ENCODE data around the gene WRAP53.
A peak's percentile ranks its signal among the peaks of the same experiment; 100 is the strongest.

The WRAP53 gene

GRCh38 chr17:7687072-7687907 is 987 bp upstream of the WRAP53 start, which contains the start of gene TP53:
TP53 (minus strand) TSS chr17:7687490; CDS start chr17:7676594, 10,896 bp downstream.
- Histone ChIP-seq H3K36me3 (replicated peaks; ENCODE audit: insufficient read depth, low read length) (no peaks in the 10 kb centered on the region; the same call in 1 of the 2 replicates), H3K27me3 (replicated peaks; ENCODE audit: insufficient read depth, low read length) (no peaks in the 10 kb centered on the region), H3K4me2 (ENCODE audit: low read depth, low read length) (peak within 1 kb of the TSS; percentile 87), H3K27ac (ENCODE audit: low read length) (peak within 1 kb of the TSS; percentile 88), H3K79me2 (ENCODE audit: low read length) (peaks cover 58% of the 10 kb centered on the region), H3K4me1 (ENCODE audit: low read length) (no peaks in the 10 kb centered on the region; the same call in 1 of the 2 replicates), H3K9ac (ENCODE audit: low read length) (peak within 1 kb of the TSS; percentile 99), H4K20me1 (ENCODE audit: insufficient read depth, low read length) (peaks cover 5% of the 10 kb centered on the region; the same call in 1 of the 2 replicates), H2AFZ (ENCODE audit: low read length) (peak within 1 kb of the TSS; percentile 96), H3K9me2 (replicated peaks; ENCODE audit: insufficient read depth, low read length) (no peaks in the 10 kb centered on the region), H3K4me3 (ENCODE audit: low read length) (peak within 1 kb of the TSS; percentile 95), H3K9me3 (replicated peaks; ENCODE audit: insufficient read depth, low read length) (no peaks in the 10 kb centered on the region), H3F3A (ENCODE audit: insufficient read depth, low read length) (peaks cover 18% of the 10 kb centered on the region)
- TF ChIP-seq, protein P1, sequence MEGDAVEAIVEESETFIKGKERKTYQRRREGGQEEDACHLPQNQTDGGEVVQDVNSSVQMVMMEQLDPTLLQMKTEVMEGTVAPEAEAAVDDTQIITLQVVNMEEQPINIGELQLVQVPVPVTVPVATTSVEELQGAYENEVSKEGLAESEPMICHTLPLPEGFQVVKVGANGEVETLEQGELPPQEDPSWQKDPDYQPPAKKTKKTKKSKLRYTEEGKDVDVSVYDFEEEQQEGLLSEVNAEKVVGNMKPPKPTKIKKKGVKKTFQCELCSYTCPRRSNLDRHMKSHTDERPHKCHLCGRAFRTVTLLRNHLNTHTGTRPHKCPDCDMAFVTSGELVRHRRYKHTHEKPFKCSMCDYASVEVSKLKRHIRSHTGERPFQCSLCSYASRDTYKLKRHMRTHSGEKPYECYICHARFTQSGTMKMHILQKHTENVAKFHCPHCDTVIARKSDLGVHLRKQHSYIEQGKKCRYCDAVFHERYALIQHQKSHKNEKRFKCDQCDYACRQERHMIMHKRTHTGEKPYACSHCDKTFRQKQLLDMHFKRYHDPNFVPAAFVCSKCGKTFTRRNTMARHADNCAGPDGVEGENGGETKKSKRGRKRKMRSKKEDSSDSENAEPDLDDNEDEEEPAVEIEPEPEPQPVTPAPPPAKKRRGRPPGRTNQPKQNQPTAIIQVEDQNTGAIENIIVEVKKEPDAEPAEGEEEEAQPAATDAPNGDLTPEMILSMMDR (IDR thresholded peaks at IDR 0.05; ENCODE audit: low read length) = no peak
- no peak for TF ChIP-seq EZH2phosphoT487 (IDR thresholded peaks at IDR 0.05; ENCODE audit: low read length)
- no peak for TF ChIP-seq EZH2 (optimal IDR thresholded peaks at IDR 0.05; ENCODE audit: low read depth, low read length)
- DNase-seq = peak; percentile 96

- no peak for DNase-seq
- Histone ChIP-seq H3K4me2 (ENCODE audit: low read depth, low read length) (peak overlapping the region; percentile 82), H3K9ac (ENCODE audit: low read length) (peak overlapping the region; percentile 71; the same call in 1 of the 2 replicates), H2AFZ (ENCODE audit: low read length) (peak overlapping the region; percentile 96), H3F3A (ENCODE audit: insufficient read depth, low read length) (peaks cover 18% of the 10 kb centered on the region), H4K20me1 (ENCODE audit: insufficient read depth, low read length) (peaks cover 5% of the 10 kb centered on the region; the same call in 1 of the 2 replicates), H3K4me3 (ENCODE audit: low read length) (peak overlapping the region; percentile 89), H3K9me3 (replicated peaks; ENCODE audit: insufficient read depth, low read length) (no peaks in the 10 kb centered on the region), H3K36me3 (replicated peaks; ENCODE audit: insufficient read depth, low read length) (no peaks in the 10 kb centered on the region; the same call in 1 of the 2 replicates), H3K79me2 (ENCODE audit: low read length) (peaks cover 46% of the 10 kb centered on the region), H3K27ac (ENCODE audit: low read length) (no peak overlapping the region), H3K4me1 (ENCODE audit: low read length) (no peaks in the 10 kb centered on the region; the same call in 1 of the 2 replicates), H3K27me3 (replicated peaks; ENCODE audit: insufficient read depth, low read length) (no peaks in the 10 kb centered on the region), H3K9me2 (replicated peaks; ENCODE audit: insufficient read depth, low read length) (no peaks in the 10 kb centered on the region)
- no peak for TF ChIP-seq EZH2phosphoT487 (IDR thresholded peaks at IDR 0.05; ENCODE audit: low read length)
- TF ChIP-seq EZH2 (optimal IDR thresholded peaks at IDR 0.05; ENCODE audit: low read depth, low read length) = no peak
- TF ChIP-seq, protein P1 (IDR thresholded peaks at IDR 0.05; ENCODE audit: low read length) = no peak
Observed at GRCh38 chr17:7688808-7689316, 585 bp downstream of the WRAP53 start.

GRCh38 chr17:7695586-7695985 is 7.3 kb downstream of the WRAP53 start:
- DNase-seq = no peak
- Histone ChIP-seq H3K4me2 (ENCODE audit: low read depth, low read length) (no peak overlapping the region), H3K36me3 (replicated peaks; ENCODE audit: insufficient read depth, low read length) (no peaks in the 10 kb centered on the region), H3K9me2 (replicated peaks; ENCODE audit: insufficient read depth, low read length) (no peaks in the 10 kb centered on the region), H2AFZ (ENCODE audit: low read length) (no peak overlapping the region), H4K20me1 (ENCODE audit: insufficient read depth, low read length) (no peaks in the 10 kb centered on the region), H3K27me3 (replicated peaks; ENCODE audit: insufficient read depth, low read length) (no peaks in the 10 kb centered on the region), H3K4me3 (ENCODE audit: low read length) (no peak overlapping the region), H3K9me3 (replicated peaks; ENCODE audit: insufficient read depth, low read length) (no peaks in the 10 kb centered on the region), H3K27ac (ENCODE audit: low read length) (no peak overlapping the region), H3K9ac (ENCODE audit: low read length) (no peak overlapping the region), H3K79me2 (ENCODE audit: low read length) (no peaks in the 10 kb centered on the region), H3F3A (ENCODE audit: insufficient read depth, low read length) (no peaks in the 10 kb centered on the region), H3K4me1 (ENCODE audit: low read length) (no peaks in the 10 kb centered on the region)
- no peak for TF ChIP-seq EZH2 (optimal IDR thresholded peaks at IDR 0.05; ENCODE audit: low read depth, low read length)
- no peak for TF ChIP-seq EZH2phosphoT487 (IDR thresholded peaks at IDR 0.05; ENCODE audit: low read length)

All from MM.1S (cell line).